MM.1S (cell line): ENCODE results near the gene FAM199X.

ENCODE experiments used
- DNase-seq: peaks from one replicate; pipeline ENCODE4 v3.0.0-alpha.2; 2015
- H2AFZ ChIP-seq: fragments of 300-600 bp; sonication (generic); 2 replicates; pipeline ENCODE4 v1.6.0; 2016; ENCODE audit warnings: antibody characterized with exemption, low read length
- H3F3A ChIP-seq: fragments of 300-600 bp; sonication (generic); 2 replicates; pipeline ENCODE4 v1.6.1; 2016; ENCODE audit warnings: mild to moderate bottlenecking, antibody characterized with exemption, low read length, moderate library complexity, mixed read lengths; ENCODE audit not compliant: insufficient read depth
- H3K27ac ChIP-seq: fragments of 300-600 bp; sonication (generic); 2 replicates; pipeline ENCODE4 v1.5.1; 2016; ENCODE audit warnings: mild to moderate bottlenecking, low read length
- H3K27me3 ChIP-seq: fragments of 300-600 bp; sonication (generic); replicated peaks from 2 replicates; pipeline ENCODE4 v1.6.0; 2016; ENCODE audit warnings: low read length; ENCODE audit not compliant: insufficient read depth
- H3K36me3 ChIP-seq: fragments of 300-600 bp; sonication (generic); replicated peaks from 2 replicates; pipeline ENCODE4 v1.6.1; 2016; ENCODE audit warnings: mild to moderate bottlenecking, low read length, mixed read lengths; ENCODE audit not compliant: insufficient read depth
- H3K4me1 ChIP-seq: fragments of 300-600 bp; sonication (generic); 2 replicates; pipeline ENCODE4 v1.6.1; 2016; ENCODE audit warnings: low read length, mixed read lengths
- H3K4me2 ChIP-seq: fragments of 300-600 bp; sonication (generic); 2 replicates; pipeline ENCODE4 v1.6.0; 2016; ENCODE audit warnings: low read depth, low read length
- H3K4me3 ChIP-seq: fragments of 300-600 bp; sonication (generic); 2 replicates; pipeline ENCODE4 v1.5.1; 2016; ENCODE audit warnings: low read length, mixed read lengths
- H3K79me2 ChIP-seq: fragments of 300-600 bp; sonication (generic); 2 replicates; pipeline ENCODE4 v1.6.1; 2016; ENCODE audit warnings: mixed run types, low read length, mixed read lengths
- H3K9ac ChIP-seq: fragments of 300-600 bp; sonication (generic); 2 replicates; pipeline ENCODE4 v1.6.1; 2016; ENCODE audit warnings: low read length, mixed read lengths
- H3K9me2 ChIP-seq: fragments of 300-600 bp; sonication (generic); replicated peaks from 2 replicates; pipeline ENCODE4 v1.6.1; 2016; ENCODE audit warnings: mild to moderate bottlenecking, low read length, mixed read lengths; ENCODE audit not compliant: insufficient read depth
- H3K9me3 ChIP-seq: fragments of 300-600 bp; sonication (generic); replicated peaks from 2 replicates; pipeline ENCODE4 v1.6.1; 2016; ENCODE audit warnings: mild to moderate bottlenecking, low read length, mixed read lengths; ENCODE audit not compliant: insufficient read depth
- H4K20me1 ChIP-seq: fragments of 300-600 bp; sonication (generic); 2 replicates; pipeline ENCODE4 v1.6.1; 2016; ENCODE audit warnings: mild to moderate bottlenecking, low read length, moderate library complexity, mixed read lengths; ENCODE audit not compliant: insufficient read depth
- EZH2 ChIP-seq: fragments of 300-600 bp; sonication (generic); optimal IDR thresholded peaks from 2 replicates; pipeline ENCODE3; 2017; ENCODE audit warnings: low read depth, mild to moderate bottlenecking, antibody characterized with exemption, low read length, mixed read lengths
- EZH2phosphoT487 ChIP-seq: fragments of 300-600 bp; sonication (generic); IDR thresholded peaks from 2 replicates; pipeline ENCODE4 v1.6.1; 2018; ENCODE audit warnings: antibody characterized with exemption, low read length
- TF ChIP-seq, protein P1 (sequence below): fragments of 300-600 bp; sonication (generic); IDR thresholded peaks from 2 replicates; pipeline ENCODE4 v1.5.1; 2016; ENCODE audit warnings: antibody characterized with exemption, low read length, mixed read lengths

The FAM199X gene

DNA sequence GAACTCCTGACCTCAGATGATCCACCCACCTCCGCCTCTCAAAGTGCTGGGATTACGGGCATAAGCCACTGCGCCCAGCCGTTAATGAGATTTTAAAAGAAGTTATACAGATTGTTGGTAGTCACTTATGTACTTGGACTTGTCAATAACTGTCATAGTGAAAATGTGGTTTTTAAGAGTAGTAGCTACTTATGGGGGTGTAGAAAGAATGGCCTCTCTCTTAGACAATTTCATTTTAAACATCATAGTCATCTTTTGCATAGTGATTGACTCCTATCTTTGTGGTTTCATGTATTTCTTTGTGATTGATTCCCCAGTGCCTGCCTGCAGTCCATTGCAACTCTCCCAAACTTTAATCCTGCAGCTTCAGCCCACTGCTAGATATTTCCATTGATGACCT is 17.4 kb downstream of the FAM199X start:
- peaks cover 8% of the 10 kb centered on the region; the same call in 1 of the 2 replicates for H3K79me2 ChIP-seq
- no peak for DNase-seq
- no peaks in the 10 kb centered on the region for H3K9me3 ChIP-seq
- H3K4me3 ChIP-seq = no peak overlapping the region
- no peak overlapping the region for H3K9ac ChIP-seq
- H4K20me1 ChIP-seq = no peaks in the 10 kb centered on the region
- no peak overlapping the region for H2AFZ ChIP-seq
- no peaks in the 10 kb centered on the region for H3F3A ChIP-seq
- H3K4me2 ChIP-seq = no peak overlapping the region
- TF ChIP-seq EZH2phosphoT487 = no peak
- TF ChIP-seq, protein P1, sequence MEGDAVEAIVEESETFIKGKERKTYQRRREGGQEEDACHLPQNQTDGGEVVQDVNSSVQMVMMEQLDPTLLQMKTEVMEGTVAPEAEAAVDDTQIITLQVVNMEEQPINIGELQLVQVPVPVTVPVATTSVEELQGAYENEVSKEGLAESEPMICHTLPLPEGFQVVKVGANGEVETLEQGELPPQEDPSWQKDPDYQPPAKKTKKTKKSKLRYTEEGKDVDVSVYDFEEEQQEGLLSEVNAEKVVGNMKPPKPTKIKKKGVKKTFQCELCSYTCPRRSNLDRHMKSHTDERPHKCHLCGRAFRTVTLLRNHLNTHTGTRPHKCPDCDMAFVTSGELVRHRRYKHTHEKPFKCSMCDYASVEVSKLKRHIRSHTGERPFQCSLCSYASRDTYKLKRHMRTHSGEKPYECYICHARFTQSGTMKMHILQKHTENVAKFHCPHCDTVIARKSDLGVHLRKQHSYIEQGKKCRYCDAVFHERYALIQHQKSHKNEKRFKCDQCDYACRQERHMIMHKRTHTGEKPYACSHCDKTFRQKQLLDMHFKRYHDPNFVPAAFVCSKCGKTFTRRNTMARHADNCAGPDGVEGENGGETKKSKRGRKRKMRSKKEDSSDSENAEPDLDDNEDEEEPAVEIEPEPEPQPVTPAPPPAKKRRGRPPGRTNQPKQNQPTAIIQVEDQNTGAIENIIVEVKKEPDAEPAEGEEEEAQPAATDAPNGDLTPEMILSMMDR = no peak
- TF ChIP-seq EZH2 = no peak
- no peaks in the 10 kb centered on the region for H3K9me2 ChIP-seq
- no peak overlapping the region for H3K27ac ChIP-seq
- no peaks in the 10 kb centered on the region for H3K4me1 ChIP-seq
- no peaks in the 10 kb centered on the region for H3K27me3 ChIP-seq
- H3K36me3 ChIP-seq = no peaks in the 10 kb centered on the region

GRCh38 chrX:104187931-104188330 is 21.7 kb downstream of the FAM199X start:
- Histone ChIP-seq H3K79me2 (no peaks in the 10 kb centered on the region), H4K20me1 (no peaks in the 10 kb centered on the region), H3K9me2 (no peaks in the 10 kb centered on the region), H3K9ac (no peak overlapping the region), H3K4me2 (no peak overlapping the region), H2AFZ (no peak overlapping the region), H3K9me3 (no peaks in the 10 kb centered on the region), H3K27ac (no peak overlapping the region), H3K4me1 (no peaks in the 10 kb centered on the region), H3F3A (no peaks in the 10 kb centered on the region), H3K4me3 (no peak overlapping the region), H3K36me3 (no peaks in the 10 kb centered on the region), H3K27me3 (no peaks in the 10 kb centered on the region)
- no peak for DNase-seq
- TF ChIP-seq EZH2phosphoT487 (no peak), EZH2 (no peak)
- TF ChIP-seq, protein P1 = no peak

GRCh38 chrX:104189837-104190236 is 23.6 kb downstream of the FAM199X start:
- H3K79me2 ChIP-seq = no peaks in the 10 kb centered on the region
- H2AFZ ChIP-seq = no peak overlapping the region
- no peak overlapping the region for H3K9ac ChIP-seq
- no peaks in the 10 kb centered on the region for H3F3A ChIP-seq
- no peak overlapping the region for H3K4me2 ChIP-seq
- no peaks in the 10 kb centered on the region for H3K4me1 ChIP-seq
- DNase-seq = no peak
- no peaks in the 10 kb centered on the region for H3K9me2 ChIP-seq
- no peaks in the 10 kb centered on the region for H4K20me1 ChIP-seq
- no peak for TF ChIP-seq EZH2phosphoT487
- no peak for TF ChIP-seq EZH2
- TF ChIP-seq, protein P1 = no peak
- H3K27me3 ChIP-seq = no peaks in the 10 kb centered on the region
- no peaks in the 10 kb centered on the region for H3K36me3 ChIP-seq
- H3K27ac ChIP-seq = no peak overlapping the region
- H3K9me3 ChIP-seq = no peaks in the 10 kb centered on the region
- no peak overlapping the region for H3K4me3 ChIP-seq
